ENCODE results near the gene ICE1.
"Not testable (repeated sequence)": the region's sequence is repeated elsewhere in the genome, so short reads cannot be mapped to it uniquely, and the experiment has no call there.

The ICE1 gene

DNA sequence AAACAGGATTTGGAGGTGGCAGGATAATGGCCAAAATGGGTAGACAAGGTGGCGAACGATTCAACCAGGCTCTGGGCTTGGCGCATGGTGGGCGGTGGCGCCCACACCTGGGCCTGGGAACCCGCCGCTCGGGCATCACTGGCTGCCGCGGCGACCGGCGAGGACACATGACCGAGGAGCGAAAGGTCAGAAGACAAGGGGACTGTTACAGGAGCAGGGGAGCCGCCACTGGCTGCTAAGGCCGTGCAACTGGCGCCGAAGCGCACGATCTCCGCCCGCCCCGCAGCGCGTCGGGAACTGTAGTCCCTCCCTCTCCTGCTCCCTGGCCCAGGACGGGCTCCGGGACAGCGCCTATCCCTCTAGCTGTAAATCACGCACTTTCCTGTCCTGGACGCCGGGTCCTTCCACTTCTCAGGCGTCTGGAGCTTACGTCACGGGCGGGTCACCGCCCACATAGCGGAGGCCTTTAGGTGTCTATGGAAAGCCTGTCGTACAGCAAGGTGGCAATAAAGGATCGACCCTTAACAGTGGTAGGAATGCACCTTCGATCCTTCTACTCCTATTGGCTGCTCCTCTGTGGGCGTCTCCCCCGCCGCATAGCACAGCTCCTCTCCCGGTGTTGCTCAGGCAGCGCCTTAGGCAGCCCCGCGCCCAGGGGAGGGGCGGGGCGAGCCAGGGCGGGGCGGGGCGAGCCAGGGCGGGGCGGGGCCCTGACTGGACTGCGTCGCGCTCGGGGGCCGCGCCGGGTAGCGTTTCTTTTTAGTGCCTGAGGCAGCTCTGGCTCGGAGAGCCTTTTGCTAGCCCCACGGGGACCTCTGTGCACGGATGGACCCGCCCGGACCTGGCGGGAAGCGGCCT lies at the start of gene ICE1:
Gene ICE1 (plus strand): TSS at position 717 of the 858 bp plus-strand sequence. CDS start 239 bp downstream, outside the sequence.
- DNase-seq: peak; percentile 98

GRCh38 chr5:5372930-5373329 lies 49.5 kb upstream of the ICE1 start:
- DNase-seq: no peak

DNA sequence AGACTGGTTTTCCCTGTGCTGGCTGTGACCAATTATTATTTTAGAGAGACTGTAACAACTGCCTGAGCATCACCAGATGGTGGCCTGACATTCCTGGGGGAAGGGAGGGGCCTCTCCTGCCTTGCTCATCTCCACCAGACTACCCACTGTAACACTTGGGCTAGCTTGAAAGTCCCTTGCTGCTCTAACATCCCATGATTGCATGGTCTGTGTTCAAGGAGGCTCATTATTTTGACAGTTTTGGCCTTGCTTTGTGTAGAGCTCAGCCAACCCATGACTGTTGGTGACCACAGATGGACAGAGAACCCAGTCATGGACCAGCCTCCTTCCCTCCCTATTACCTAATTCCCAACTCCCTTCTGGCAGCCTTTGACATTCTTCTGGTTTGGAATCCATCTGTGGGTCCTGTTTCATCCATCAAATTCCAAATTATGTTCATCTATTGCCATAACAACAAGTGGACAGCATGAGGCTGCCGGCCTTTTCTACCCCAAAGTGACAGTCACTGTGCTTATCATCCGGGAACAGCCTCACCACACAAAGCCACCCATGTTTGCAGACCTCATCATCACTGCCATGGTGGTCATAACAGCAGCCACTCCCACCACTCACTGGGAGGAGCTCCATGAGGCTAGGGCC lies 49.0 kb upstream of the ICE1 start:
- no peak for DNase-seq

DNA sequence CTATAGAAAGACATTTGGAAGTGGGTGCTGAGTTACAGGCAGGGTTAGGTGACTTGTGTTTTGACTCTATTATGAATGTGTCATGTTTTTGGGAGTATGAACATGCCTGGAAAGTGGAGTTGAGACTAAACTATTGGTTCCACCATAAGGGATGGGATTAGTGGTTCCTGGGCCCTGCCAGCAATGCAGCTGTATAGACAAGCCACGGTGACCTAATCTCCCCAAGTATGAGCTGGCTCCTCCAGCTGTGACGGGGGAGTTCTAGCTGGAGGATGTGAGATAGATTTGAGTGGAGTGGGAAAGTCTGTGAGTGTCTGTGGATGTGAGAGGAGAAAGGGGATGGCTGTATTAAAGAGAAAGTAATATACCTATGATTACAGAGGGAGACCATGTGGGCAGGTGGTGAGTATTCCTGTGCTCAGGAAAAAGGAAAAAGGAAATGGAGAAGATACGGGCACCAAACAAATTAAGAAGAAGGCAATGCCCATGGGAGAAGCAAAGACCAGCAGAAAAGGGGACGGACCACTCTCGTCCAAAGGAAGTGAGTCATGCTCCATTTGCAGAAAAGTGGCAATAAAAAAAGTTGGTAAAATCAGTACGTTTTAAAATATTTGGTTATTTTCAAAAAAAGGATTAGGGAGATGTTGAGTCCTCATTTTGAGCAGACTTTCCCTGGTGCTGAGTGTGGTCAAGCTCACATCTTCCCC lies 48.3 kb upstream of the ICE1 start:
- no peak for DNase-seq

- DNase-seq: no peak
Observed at GRCh38 chr5:5377780-5378179, 44.7 kb upstream of the ICE1 start.

DNA sequence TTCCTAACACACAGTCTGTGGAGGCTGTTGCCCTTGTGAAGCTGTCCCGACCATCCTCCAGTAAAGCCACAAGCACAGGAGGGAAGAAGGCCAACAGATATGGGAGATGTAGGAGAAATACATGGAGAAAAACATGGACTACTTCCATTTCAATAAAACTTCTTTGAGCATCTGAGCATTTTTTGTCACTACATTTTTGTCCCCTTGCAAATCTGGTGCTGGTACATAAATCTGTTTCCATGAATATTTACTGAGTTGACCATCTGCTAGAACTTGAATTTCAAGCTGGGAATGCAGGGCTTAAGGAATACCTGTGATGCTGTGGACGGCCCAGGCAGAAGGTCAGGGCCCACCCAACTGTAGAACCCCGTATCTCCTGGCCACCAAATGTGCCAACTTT lies 43.9 kb upstream of the ICE1 start:
- DNase-seq: no peak

GRCh38 chr5:5380298-5380697 lies 42.2 kb upstream of the ICE1 start:
- no peak for DNase-seq

DNA sequence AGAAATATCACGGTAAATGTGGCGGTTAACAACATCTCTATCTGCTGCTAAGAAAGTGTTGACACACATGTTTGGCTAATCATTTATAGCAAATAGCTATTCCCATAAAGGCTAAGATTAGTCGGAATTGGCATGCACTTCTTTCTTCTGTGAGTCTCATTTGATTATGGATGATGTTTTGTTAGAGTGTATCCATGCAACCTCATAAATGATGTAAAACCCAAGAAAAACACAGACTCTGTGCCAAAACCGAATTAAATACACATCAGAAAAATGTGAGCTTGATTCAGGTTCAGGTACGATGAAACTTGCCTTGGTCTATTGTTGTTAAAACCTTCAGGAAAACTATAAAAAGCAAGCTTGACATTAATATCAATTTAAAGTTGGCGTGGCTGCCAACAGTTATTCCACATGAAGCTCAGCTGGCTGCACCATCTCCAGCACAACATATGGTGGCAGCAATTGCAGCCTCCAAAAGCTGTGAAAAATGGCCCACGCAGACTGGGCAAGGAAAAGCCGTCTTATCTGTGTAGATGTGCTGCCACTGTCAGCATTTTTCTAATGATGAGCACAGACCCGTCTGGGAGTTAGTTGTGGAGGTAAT lies 41.1 kb upstream of the ICE1 start:
- no peak for DNase-seq

DNA sequence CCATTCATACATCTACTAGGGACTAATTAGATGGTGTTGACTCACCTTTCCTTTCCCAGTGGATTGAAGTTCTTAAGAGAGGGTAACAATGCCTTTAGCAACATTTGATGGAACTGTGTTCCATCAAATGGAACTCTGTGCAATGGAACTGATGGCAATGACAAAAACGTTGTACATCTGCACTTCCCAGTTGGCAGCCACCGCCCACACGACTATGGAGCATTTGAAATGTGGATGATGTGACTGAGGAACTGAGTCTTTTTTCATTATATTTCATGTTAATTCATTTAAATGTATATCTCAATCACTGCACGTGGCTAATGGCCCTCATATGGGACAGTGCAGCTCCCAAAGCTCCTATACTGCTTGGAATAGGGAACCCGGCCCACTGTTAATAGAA lies 39.0 kb upstream of the ICE1 start:
- DNase-seq: no peak

GRCh38 chr5:5384660-5385330 lies 37.7 kb upstream of the ICE1 start:
- no peak for DNase-seq

- DNase-seq: no peak
Observed at GRCh38 chr5:5385331-5385662, 37.2 kb upstream of the ICE1 start.

- DNase-seq: no peak
Observed at GRCh38 chr5:5386329-5386728, 36.1 kb upstream of the ICE1 start.

- no peak for DNase-seq
Observed at GRCh38 chr5:5387192-5387591, 35.3 kb upstream of the ICE1 start.

- no peak for DNase-seq
Observed at GRCh38 chr5:5387777-5388176, 34.7 kb upstream of the ICE1 start.

DNA sequence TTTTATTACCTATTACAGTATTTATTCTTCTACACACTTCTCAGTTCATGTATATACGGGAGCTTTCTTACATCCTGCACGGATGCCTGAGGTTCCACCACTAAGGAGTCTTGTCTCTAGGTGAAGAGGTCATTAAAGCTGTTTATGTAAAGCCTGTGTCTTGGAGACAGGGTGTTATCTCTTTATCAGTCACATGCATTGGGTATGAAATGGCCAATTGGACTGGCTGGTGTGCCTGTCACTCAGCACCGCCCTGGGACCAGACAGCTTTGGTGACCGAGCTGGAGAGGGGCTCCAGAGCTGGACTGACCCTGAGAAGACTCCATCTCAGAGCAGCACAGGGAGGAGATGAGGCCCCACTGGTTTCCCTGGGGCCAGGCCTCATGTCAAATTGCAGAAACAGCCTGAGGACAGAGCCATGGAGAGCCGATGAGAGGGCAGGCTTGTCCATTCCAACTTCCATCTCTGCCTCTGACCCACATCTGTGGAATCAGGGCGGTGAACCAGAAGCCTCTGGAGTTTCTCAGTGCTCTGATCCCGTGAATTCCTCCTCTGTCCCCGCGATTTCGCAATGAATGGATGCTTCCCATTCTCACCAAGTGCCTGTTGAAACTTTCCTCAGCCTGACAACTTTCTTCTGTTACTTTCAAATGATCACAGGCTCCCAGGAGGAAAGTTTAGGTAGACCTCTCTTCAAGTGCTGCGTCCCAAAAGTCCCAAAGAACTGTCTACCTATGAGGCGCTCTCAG lies 32.2 kb upstream of the ICE1 start:
- not testable (repeated sequence) for DNase-seq

- DNase-seq: not testable (repeated sequence)
Observed at GRCh38 chr5:5392504-5392903, 30.0 kb upstream of the ICE1 start.

DNA sequence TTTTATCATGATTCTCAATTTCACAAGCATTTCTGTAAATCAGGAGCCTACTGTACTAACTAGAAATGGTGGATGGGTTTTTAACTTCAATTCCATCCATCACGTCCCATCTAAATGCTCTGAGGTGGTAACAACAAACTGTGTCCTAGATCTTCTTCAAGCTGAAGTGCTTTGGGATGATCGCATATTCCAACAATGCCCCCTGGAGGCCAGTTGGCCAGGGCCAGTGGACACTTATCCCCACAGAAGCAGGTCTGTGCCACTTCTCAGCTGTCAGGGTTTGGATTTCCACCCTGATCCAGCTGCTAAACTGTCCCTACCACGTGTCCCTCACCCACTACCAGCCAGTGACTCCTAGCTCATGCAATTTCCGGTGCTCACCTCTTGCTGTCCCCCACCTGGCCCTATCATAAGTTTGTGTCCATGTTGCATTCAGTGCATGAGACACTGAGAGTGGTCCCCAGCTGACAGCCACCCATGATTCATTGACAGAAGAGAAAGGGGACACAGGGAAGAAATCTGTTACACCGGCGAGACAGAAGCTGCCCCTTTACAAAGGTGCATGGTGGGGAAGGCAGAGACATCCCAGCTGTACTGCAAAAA lies 28.0 kb upstream of the ICE1 start:
- DNase-seq: peak; percentile 9

DNA sequence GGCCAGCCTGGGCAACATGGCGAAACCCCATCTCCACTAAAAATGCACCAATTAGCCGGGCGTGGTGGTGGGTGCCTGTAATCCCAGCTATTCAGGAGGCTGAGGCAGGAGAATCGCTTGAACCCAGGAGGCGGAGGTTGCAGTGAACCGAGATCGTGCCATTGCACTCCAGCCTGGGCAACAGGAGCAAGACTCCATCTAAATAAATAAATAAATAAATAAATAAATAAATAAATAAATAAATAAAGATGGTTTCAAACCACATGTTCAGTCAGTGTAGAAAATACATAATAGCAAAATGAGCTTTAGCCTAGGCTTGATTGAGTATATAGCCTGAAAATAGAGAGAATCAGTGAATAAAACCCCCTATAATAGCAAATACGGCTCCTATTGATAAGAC lies 27.4 kb upstream of the ICE1 start:
- not testable (repeated sequence) for DNase-seq

- DNase-seq: no peak
Observed at GRCh38 chr5:5398071-5398470, 24.4 kb upstream of the ICE1 start.

GRCh38 chr5:5401095-5401494 lies 21.4 kb upstream of the ICE1 start:
- no peak for DNase-seq

DNA sequence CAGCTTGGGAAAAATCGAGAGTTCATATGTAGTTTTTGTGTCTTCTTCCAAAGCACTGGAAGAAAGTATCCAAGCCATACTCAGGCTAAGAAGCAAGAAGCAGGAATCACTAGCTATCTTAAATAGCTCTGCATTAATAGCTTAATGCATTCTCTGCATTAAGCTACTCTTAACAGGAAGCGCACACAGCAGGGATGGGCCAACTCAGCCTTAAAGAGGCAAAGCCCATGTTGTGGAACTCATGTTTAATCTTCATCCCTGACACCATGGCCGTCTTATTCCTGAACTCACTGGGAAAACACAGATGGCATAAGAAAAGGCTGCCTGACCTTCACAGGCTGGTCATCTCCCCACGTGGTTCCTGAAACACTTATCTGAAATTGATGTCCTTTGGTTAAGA lies 18.7 kb upstream of the ICE1 start:
- DNase-seq: no peak

- DNase-seq: no peak
Observed at GRCh38 chr5:5404381-5404780, 18.1 kb upstream of the ICE1 start.

Measured in NCI-H2029 (cell line).